Suppressor macrophage treated with lipopolysaccharide for 1 hour (primary cell): ENCODE data around the gene SIM2.
A peak's percentile ranks its signal among the peaks of the same experiment; 100 is the strongest.

Experiments
- DNase-seq, 3 donors: peaks; one replicate each; pipeline ENCODE4 v3.0.0-alpha.2; 2020 to 2022

Gene SIM2

GRCh38 chr21:36743008-36743407 lies 44.1 kb downstream of the SIM2 start:
- no peak for DNase-seq

- DNase-seq, result no peak
Measured at GRCh38 chr21:36743446-36743845, 44.5 kb downstream of the SIM2 start.

- DNase-seq, result no peak
Measured at GRCh38 chr21:36744190-36744559, 45.3 kb downstream of the SIM2 start.

GRCh38 chr21:36744560-36745231 lies 45.8 kb downstream of the SIM2 start:
- no peak for DNase-seq

GRCh38 chr21:36745459-36745858 lies 46.5 kb downstream of the SIM2 start:
- no peak for DNase-seq

GRCh38 chr21:36747041-36747814 lies 48.3 kb downstream of the SIM2 start:
- DNase-seq, result no peak

GRCh38 chr21:36747815-36748383 lies 49.0 kb downstream of the SIM2 start:
- DNase-seq, result peak; percentile 23 to 75 (median 48)

- peak in 1 of 3 donors; percentile 4 for DNase-seq
Measured at GRCh38 chr21:36749935-36750575, 51.1 kb downstream of the SIM2 start.

- DNase-seq, result peak in 1 of 3 donors; percentile 5
Measured at GRCh38 chr21:36750576-36750959, 51.7 kb downstream of the SIM2 start.

GRCh38 chr21:36751383-36751782 lies 52.5 kb downstream of the SIM2 start:
- DNase-seq, result peak in 1 of 3 donors; percentile 8

GRCh38 chr21:36753556-36753955 lies 54.6 kb downstream of the SIM2 start:
- no peak for DNase-seq

GRCh38 chr21:36754241-36754898 lies 55.5 kb downstream of the SIM2 start:
- DNase-seq, result no peak

- no peak for DNase-seq
Measured at GRCh38 chr21:36756527-36756926, 57.6 kb downstream of the SIM2 start.

- DNase-seq, result no peak
Measured at GRCh38 chr21:36757196-36757595, 58.3 kb downstream of the SIM2 start.

- DNase-seq, result no peak
Measured at GRCh38 chr21:36759348-36760083, 60.6 kb downstream of the SIM2 start.

- no peak for DNase-seq
Measured at GRCh38 chr21:36761685-36762084, 62.8 kb downstream of the SIM2 start.

GRCh38 chr21:36762642-36763041 lies 63.7 kb downstream of the SIM2 start:
- no peak for DNase-seq

GRCh38 chr21:36763305-36763704 lies 64.4 kb downstream of the SIM2 start:
- DNase-seq, result no peak

GRCh38 chr21:36765229-36765628 lies 66.3 kb downstream of the SIM2 start:
- DNase-seq, result peak; percentile 7 to 34 (median 31)

GRCh38 chr21:36766511-36766910 lies 67.6 kb downstream of the SIM2 start:
- no peak for DNase-seq

- DNase-seq, result no peak
Measured at GRCh38 chr21:36767096-36767495, 68.2 kb downstream of the SIM2 start.

- no peak for DNase-seq
Measured at GRCh38 chr21:36768496-36768895, 69.6 kb downstream of the SIM2 start.
